PC-3 (cell line): ENCODE data around the gene KIF1C. TPM values are rescaled to one million over a fixed set of nuclear protein-coding genes. Genes with fewer than 3 reads are reported as not detected.

Experiments used
- ATAC-seq: fragments of 200-7000 bp; cut with Tn5 transposase; 2 replicates; pipeline ENCODE4 v1.9.1; 2020; ENCODE audit warnings: mild to moderate bottlenecking, moderate library complexity
- BruUV-seq: library from RNA; stranded (reverse); fragments of 400-500 nt; replicated peaks from 2 replicates; lab custom pipeline; 2021; lab: Mats Ljungman, UMichigan
- CTCF ChIA-PET: fragments of 300-600 bp; sonication (Branson Sonifier 250); formaldehyde crosslinking; loops from one replicate; lab custom pipeline; 2022; ENCODE audit warnings: antibody characterized with exemption; lab: Charles Lee
- POLR2A ChIA-PET: fragments of 300-600 bp; sonication (Branson Sonifier 250); formaldehyde crosslinking; loops from one replicate; lab custom pipeline; 2022; ENCODE audit warnings: antibody characterized with exemption; ENCODE audit not compliant: unreplicated experiment; lab: Charles Lee
- DNase-seq: peaks from one replicate; pipeline ENCODE4 v3.0.0-alpha.2; 2015
- H2AFZ ChIP-seq: fragments of 300-600 bp; sonication (generic); 2 replicates; pipeline ENCODE4 v1.6.0; 2016; ENCODE audit warnings: antibody characterized with exemption, low read length
- H3F3A ChIP-seq: fragments of 300-600 bp; sonication (generic); one replicate; pipeline ENCODE4 v1.6.0; 2017; ENCODE audit warnings: antibody characterized with exemption, low read length, control low read depth, mild to moderate bottlenecking; ENCODE audit not compliant: unreplicated experiment
- H3K27ac ChIP-seq: fragments of 300-600 bp; sonication (generic); 2 replicates; pipeline ENCODE4 v1.5.1; 2016; ENCODE audit warnings: mild to moderate bottlenecking, low read length
- H3K27me3 ChIP-seq: fragments of 300-600 bp; sonication (generic); 2 replicates; pipeline ENCODE4 v1.6.1; 2016; ENCODE audit warnings: low read length, mixed read lengths
- H3K36me3 ChIP-seq: fragments of 300-600 bp; sonication (generic); 2 replicates; pipeline ENCODE4 v1.6.1; 2016; ENCODE audit warnings: low read depth, mixed run types, low read length, mixed read lengths
- H3K4me1 ChIP-seq: fragments of 300-600 bp; sonication (generic); 2 replicates; pipeline ENCODE4 v1.5.1; 2016; ENCODE audit warnings: low read length; ENCODE audit not compliant: insufficient read depth
- H3K4me2 ChIP-seq: fragments of 300-600 bp; sonication (generic); 2 replicates; pipeline ENCODE4 v1.6.0; 2016; ENCODE audit warnings: low read length
- H3K4me3 ChIP-seq: fragments of 300-600 bp; sonication (generic); 2 replicates; pipeline ENCODE4 v1.5.1; 2016; ENCODE audit warnings: mild to moderate bottlenecking, low read length, mixed read lengths
- H3K79me2 ChIP-seq: fragments of 300-600 bp; sonication (generic); 2 replicates; pipeline ENCODE4 v1.6.1; 2017; ENCODE audit warnings: low read length, mixed read lengths
- H3K9ac ChIP-seq: fragments of 300-600 bp; sonication (generic); 2 replicates; pipeline ENCODE4 v1.6.0; 2016; ENCODE audit warnings: mild to moderate bottlenecking, low read length
- H3K9me2 ChIP-seq: fragments of 300-600 bp; sonication (generic); replicated peaks from 2 replicates; pipeline ENCODE4 v1.6.1; 2016; ENCODE audit warnings: mixed run types, low read length, mixed read lengths
- H3K9me3 ChIP-seq: fragments of 300-600 bp; sonication (generic); 2 replicates; pipeline ENCODE4 v1.6.1; 2016; ENCODE audit warnings: low read length, mixed read lengths
- H4K20me1 ChIP-seq: fragments of 300-600 bp; sonication (generic); 2 replicates; pipeline ENCODE4 v1.6.1; 2016; ENCODE audit warnings: low read length, mixed read lengths
- EZH2 ChIP-seq: fragments of 300-600 bp; sonication (generic); IDR thresholded peaks from one replicate; pipeline ENCODE4 v1.6.1; 2017; ENCODE audit warnings: antibody characterized with exemption, mild to moderate bottlenecking, low read length; ENCODE audit not compliant: unreplicated experiment
- EZH2phosphoT487 ChIP-seq: fragments of 300-600 bp; sonication (generic); IDR thresholded peaks from 2 replicates; pipeline ENCODE4 v1.6.1; 2018; ENCODE audit warnings: mild to moderate bottlenecking, antibody characterized with exemption, low read length, borderline replicate concordance
- intact Hi-C: fragments of 100-400 bp; cut with micrococcal nuclease; formaldehyde crosslinking; loops from 2 replicates; pipeline ENCODE4 v1.9.0; 2023
- total RNA-seq: library from RNA; depleted of rRNA; stranded (reverse); fragments of >200 nt; gene quantifications from 2 replicates; pipeline ENCODE4 v1.2.3, GENCODE V29; 2014
- TF ChIP-seq, protein P1 (sequence below): fragments of 300-600 bp; sonication (generic); conservative IDR thresholded peaks from 2 replicates; pipeline ENCODE4 v1.5.1; 2017; ENCODE audit warnings: antibody characterized with exemption, low read depth, mild to moderate bottlenecking, low read length

Gene KIF1C
- total RNA-seq, 1 experiment from 2014 or later: 60.9 TPM

DNA sequence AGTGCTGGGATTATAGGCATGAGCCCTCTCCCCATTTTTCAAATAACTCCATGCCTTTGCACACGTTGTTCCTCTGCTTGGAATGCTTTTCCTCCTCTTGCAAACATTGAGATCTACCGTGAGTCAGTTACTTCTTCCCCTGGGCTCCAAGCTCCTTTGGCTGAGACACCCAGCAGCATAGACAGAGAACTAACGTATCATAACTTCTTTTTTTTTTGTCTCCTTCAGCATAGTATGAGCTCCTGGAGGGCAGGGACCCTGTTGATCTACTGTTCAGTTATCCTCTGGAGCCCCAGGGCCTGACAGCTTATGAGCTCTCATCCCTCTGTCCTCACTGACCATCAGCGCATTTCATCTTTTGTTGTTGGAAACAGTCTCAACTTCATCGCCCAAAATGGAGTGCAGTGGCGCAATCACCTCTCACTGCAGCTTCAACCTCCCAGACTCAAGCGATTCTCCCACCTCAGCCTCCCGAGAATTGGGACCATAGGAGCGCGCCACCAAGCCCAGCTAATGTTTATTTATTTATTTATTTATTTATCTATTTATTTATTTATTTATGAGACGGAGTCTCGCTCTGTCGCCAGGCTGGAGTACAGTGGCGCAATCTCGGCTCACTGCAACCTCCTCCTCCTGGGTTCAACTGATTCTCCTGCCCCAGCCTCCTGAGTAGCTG lies 32.3 kb upstream of the KIF1C start:
- no peaks in the 10 kb centered on the region for H3K9me2 ChIP-seq
- no peak overlapping the region for H3K27ac ChIP-seq
- no peak overlapping the region for H3K4me2 ChIP-seq
- no peak overlapping the region for H3K9ac ChIP-seq
- H3F3A ChIP-seq: no peaks in the 10 kb centered on the region
- no peaks in the 10 kb centered on the region for H3K9me3 ChIP-seq
- no peaks in the 10 kb centered on the region; the same call in 1 of the 2 replicates for H3K36me3 ChIP-seq
- TF ChIP-seq, protein P1, sequence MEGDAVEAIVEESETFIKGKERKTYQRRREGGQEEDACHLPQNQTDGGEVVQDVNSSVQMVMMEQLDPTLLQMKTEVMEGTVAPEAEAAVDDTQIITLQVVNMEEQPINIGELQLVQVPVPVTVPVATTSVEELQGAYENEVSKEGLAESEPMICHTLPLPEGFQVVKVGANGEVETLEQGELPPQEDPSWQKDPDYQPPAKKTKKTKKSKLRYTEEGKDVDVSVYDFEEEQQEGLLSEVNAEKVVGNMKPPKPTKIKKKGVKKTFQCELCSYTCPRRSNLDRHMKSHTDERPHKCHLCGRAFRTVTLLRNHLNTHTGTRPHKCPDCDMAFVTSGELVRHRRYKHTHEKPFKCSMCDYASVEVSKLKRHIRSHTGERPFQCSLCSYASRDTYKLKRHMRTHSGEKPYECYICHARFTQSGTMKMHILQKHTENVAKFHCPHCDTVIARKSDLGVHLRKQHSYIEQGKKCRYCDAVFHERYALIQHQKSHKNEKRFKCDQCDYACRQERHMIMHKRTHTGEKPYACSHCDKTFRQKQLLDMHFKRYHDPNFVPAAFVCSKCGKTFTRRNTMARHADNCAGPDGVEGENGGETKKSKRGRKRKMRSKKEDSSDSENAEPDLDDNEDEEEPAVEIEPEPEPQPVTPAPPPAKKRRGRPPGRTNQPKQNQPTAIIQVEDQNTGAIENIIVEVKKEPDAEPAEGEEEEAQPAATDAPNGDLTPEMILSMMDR: no peak
- TF ChIP-seq EZH2 (no peak), EZH2phosphoT487 (no peak)
- intact Hi-C loops: no loop called here
- H3K27me3 ChIP-seq: no peaks in the 10 kb centered on the region
- H3K79me2 ChIP-seq: peaks cover 12% of the 10 kb centered on the region; the same call in 1 of the 2 replicates
- no peaks in the 10 kb centered on the region for H4K20me1 ChIP-seq
- ATAC-seq (no peak), DNase-seq (no peak)
- H3K4me1 ChIP-seq: peaks cover 23% of the 10 kb centered on the region
- no peak overlapping the region for H3K4me3 ChIP-seq
- POLR2A ChIA-PET: interaction anchor here (0.6 kb wide), 1 partner anchor 20 kb away, joined by 3 read pairs; no protein-coding TSS in a partner anchor
- CTCF ChIA-PET: interaction anchor here (2.3 kb wide), 1 partner anchor 56 kb away, joined by 11 read pairs; no protein-coding TSS in a partner anchor
- no TSS peak for BruUV-seq
- no peak overlapping the region for H2AFZ ChIP-seq

GRCh38 chr17:4966844-4967538 lies 30.8 kb upstream of the KIF1C start:
- ATAC-seq: peak; percentile 88
- peak; percentile 96 for DNase-seq
- Histone ChIP-seq H3K27me3 (no peaks in the 10 kb centered on the region), H4K20me1 (no peaks in the 10 kb centered on the region), H3K27ac (peak overlapping the region; percentile 92), H3F3A (no peaks in the 10 kb centered on the region), H3K4me3 (peak overlapping the region; percentile 79), H3K4me1 (peaks cover 23% of the 10 kb centered on the region), H3K36me3 (no peaks in the 10 kb centered on the region; the same call in 1 of the 2 replicates), H3K79me2 (peaks cover 12% of the 10 kb centered on the region; the same call in 1 of the 2 replicates), H3K9me3 (no peaks in the 10 kb centered on the region), H3K9me2 (no peaks in the 10 kb centered on the region), H3K4me2 (peak overlapping the region; percentile 98), H3K9ac (peak overlapping the region; percentile 92), H2AFZ (peak overlapping the region; percentile 75)
- BruUV-seq: TSS peak; percentile 63
- TF ChIP-seq EZH2phosphoT487 (no peak), EZH2 (no peak)
- TF ChIP-seq, protein P1: no peak
- POLR2A ChIA-PET: interaction anchor here (1.0 to 1.4 kb wide), 5 partner anchors 17 to 177 kb away, joined by 3 to 8 read pairs (median 5); partner anchors contain the start of genes PFN1, RNF167 and SLC25A11
- intact Hi-C loops: loop anchor here (1.0 kb wide), 2 partner anchors 18 to 58 kb away; no protein-coding TSS in a partner anchor
- CTCF ChIA-PET: interaction anchor here (0.6 to 2.3 kb wide), 4 partner anchors 27 to 142 kb away, joined by 3 to 11 read pairs (median 4); partner anchors contain the start of genes RNF167 and SLC25A11
